Measurements from ENCODE around the gene SERPINB2. TPM values are rescaled to one million over a fixed set of nuclear protein-coding genes. Genes with fewer than 3 reads are reported as not detected.
A peak's percentile ranks its signal among the peaks of the same experiment; 100 is the strongest.

SERPINB2 gene
- total RNA-seq, 1 experiment from 2014 or later: 39.2 TPM

DNA sequence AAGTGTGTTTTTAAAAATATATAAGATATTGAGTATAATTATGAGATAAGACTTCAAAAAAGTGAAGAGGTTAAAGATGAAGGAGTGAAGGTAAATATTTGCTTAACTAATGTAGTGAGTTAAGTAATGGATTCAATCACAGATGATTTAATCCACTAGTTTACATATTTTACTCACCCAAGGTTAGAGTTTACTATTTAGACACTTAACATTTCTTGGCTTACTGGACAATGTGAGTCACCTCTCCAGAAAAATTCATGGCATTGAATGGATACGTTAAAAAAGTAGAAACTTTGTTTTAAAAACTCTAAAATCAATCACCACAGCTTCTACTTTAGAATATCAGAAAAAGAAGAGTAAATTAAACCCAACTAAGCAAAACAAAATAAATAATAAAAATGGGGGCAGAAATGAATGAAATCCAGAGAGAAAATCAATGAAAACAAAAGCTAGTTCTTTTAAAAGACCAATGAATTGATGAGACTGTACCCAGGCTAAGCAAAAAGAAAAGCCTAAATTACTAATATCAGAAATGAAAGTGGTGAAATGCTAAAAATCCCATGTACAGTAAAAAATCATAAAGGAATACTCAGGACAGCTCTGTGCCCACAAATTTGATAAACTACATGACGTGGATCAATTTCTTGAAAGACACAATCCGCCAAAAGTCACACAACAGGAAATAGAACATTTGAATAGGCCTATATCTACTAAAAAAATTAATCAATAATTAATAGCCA is 59.7 kb downstream of the SERPINB2 start:
- Mint-ChIP-seq H3K9me3 (ENCODE audit: low read depth, unreplicated experiment) (peaks cover 5% of the 10 kb centered on the region), H3K36me3 (ENCODE audit: insufficient read depth, unreplicated experiment) (peaks cover 12% of the 10 kb centered on the region), H3K4me1 (ENCODE audit: low read depth, unreplicated experiment) (peaks cover 24% of the 10 kb centered on the region), H3K4me3 (ENCODE audit: low read depth, unreplicated experiment) (no peak overlapping the region), H3K27me3 (ENCODE audit: unreplicated experiment) (no peaks in the 10 kb centered on the region), H3K27ac (ENCODE audit: unreplicated experiment) (no peak overlapping the region)
- intact Hi-C loops (cut with micrococcal nuclease; ENCODE audit: unreplicated experiment): no loop called here
- no TSS peak for BruUV-seq (replicated peaks)
- TF ChIP-seq, protein P1, sequence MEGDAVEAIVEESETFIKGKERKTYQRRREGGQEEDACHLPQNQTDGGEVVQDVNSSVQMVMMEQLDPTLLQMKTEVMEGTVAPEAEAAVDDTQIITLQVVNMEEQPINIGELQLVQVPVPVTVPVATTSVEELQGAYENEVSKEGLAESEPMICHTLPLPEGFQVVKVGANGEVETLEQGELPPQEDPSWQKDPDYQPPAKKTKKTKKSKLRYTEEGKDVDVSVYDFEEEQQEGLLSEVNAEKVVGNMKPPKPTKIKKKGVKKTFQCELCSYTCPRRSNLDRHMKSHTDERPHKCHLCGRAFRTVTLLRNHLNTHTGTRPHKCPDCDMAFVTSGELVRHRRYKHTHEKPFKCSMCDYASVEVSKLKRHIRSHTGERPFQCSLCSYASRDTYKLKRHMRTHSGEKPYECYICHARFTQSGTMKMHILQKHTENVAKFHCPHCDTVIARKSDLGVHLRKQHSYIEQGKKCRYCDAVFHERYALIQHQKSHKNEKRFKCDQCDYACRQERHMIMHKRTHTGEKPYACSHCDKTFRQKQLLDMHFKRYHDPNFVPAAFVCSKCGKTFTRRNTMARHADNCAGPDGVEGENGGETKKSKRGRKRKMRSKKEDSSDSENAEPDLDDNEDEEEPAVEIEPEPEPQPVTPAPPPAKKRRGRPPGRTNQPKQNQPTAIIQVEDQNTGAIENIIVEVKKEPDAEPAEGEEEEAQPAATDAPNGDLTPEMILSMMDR (IDR thresholded peaks at IDR 0.05; ENCODE audit: unreplicated experiment): no peak
- CTCF ChIA-PET: no interaction called here
- DNase-seq: no peak

DNA sequence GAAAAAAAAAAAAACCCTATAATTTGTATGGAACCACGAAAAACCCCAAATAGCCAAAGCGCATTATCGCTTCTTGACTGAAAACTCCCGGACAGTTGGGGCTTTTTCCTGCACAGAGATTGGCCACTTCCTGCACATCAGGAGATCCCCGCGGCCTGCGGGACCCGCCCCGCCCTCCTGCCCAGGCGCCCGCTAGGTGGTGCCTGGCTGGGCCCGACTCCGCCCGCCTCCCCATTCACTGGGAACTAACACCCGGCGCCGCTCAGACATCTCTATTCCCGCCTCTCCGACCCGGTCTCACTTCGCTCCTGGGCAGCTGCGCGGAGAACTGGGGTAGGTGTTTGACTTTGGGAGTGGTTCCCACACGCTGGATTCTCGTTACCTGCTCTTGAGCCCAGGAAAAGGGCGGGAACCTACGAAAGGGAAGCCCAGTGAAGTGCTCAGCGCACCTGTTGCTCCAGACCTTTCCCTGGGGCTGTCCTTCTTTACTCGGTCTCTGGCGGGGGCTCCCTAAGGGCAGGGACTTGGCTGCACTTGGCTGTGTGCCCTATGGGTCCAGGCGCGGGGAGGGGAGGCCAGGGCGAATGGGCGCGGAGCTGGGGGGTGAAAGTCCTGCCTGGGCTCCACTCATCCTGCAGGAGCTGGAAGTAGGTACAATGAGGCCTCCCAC is 61.7 kb downstream of the SERPINB2 start, which contains the start of gene HMSD:
TSS of gene HMSD (plus strand) at position 234 of the 670 bp plus-strand sequence. CDS start 4,155 bp downstream, outside the sequence.
- Mint-ChIP-seq H3K9me3 (ENCODE audit: low read depth, unreplicated experiment) (peaks cover 2% of the 10 kb centered on the region), H3K27ac (ENCODE audit: unreplicated experiment) (peak within 1 kb of the TSS; percentile 95), H3K27me3 (ENCODE audit: unreplicated experiment) (no peaks in the 10 kb centered on the region), H3K4me1 (ENCODE audit: low read depth, unreplicated experiment) (peaks cover 24% of the 10 kb centered on the region), H3K4me3 (ENCODE audit: low read depth, unreplicated experiment) (peak within 1 kb of the TSS; percentile 100), H3K36me3 (ENCODE audit: insufficient read depth, unreplicated experiment) (peaks cover 12% of the 10 kb centered on the region)
- intact Hi-C loops (cut with micrococcal nuclease; ENCODE audit: unreplicated experiment): loop anchor here (2.0 kb wide), 1 partner anchor 66 kb away; no protein-coding TSS in a partner anchor
- TF ChIP-seq, protein P1 (IDR thresholded peaks at IDR 0.05; ENCODE audit: unreplicated experiment): peak; percentile 55
- DNase-seq: peak; percentile 91
- BruUV-seq (replicated peaks): TSS peak; percentile 82
- CTCF ChIA-PET: interaction anchor here (1.0 kb wide), 1 partner anchor 21 kb away, joined by 3 read pairs; no protein-coding TSS in a partner anchor

DNA sequence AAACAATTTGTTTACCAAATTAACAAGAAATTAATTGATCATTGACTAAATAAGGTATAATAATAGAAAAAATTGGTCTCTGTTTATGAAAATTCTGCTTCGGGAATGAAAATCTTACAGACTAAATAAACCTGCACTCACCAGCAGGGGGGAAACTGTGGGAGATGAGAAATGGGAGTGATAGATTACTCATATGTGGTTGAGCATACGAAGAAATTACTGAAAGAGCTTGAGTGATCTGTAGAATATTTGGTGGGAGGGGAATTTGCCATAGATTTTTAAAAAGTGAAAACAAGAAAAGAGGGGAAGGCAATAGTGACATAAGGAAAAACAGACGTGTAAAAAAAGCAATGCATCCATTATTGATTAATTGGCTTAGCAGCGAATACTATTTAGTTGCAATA is 63.8 kb downstream of the SERPINB2 start:
- H3K36me3 Mint-ChIP-seq (ENCODE audit: insufficient read depth, unreplicated experiment): peaks cover 12% of the 10 kb centered on the region
- H3K27me3 Mint-ChIP-seq (ENCODE audit: unreplicated experiment): no peaks in the 10 kb centered on the region
- no peak for DNase-seq
- BruUV-seq (replicated peaks): no TSS peak
- intact Hi-C loops (cut with micrococcal nuclease; ENCODE audit: unreplicated experiment): no loop called here
- H3K27ac Mint-ChIP-seq (ENCODE audit: unreplicated experiment): no peak overlapping the region
- H3K4me1 Mint-ChIP-seq (ENCODE audit: low read depth, unreplicated experiment): peaks cover 24% of the 10 kb centered on the region
- H3K9me3 Mint-ChIP-seq (ENCODE audit: low read depth, unreplicated experiment): peaks cover 2% of the 10 kb centered on the region
- CTCF ChIA-PET: interaction anchor here (1.0 kb wide), 1 partner anchor 15 kb away, joined by 4 read pairs; no protein-coding TSS in a partner anchor
- TF ChIP-seq, protein P1 (IDR thresholded peaks at IDR 0.05; ENCODE audit: unreplicated experiment): peak; percentile 29
- H3K4me3 Mint-ChIP-seq (ENCODE audit: low read depth, unreplicated experiment): no peak overlapping the region

Other genes starting within 250 kb of the SERPINB2 start
- gene SERPINB4, start 243.4 kb upstream of the SERPINB2 start, total RNA-seq (2022): 0.76 TPM in 1 of 2 replicates, not detected in the other
- gene SERPINB3, start 225.8 kb upstream of the SERPINB2 start, total RNA-seq (2022): 0.34 and 0.68 TPM in 2 replicates
- gene SERPINB11, start 184.7 kb upstream of the SERPINB2 start, total RNA-seq (2022): not detected in 2 replicates
- 0.19 and 0.88 TPM in 2 replicates for gene SERPINB7, start 112.3 kb upstream of the SERPINB2 start, total RNA-seq (2022)
- not detected in 2 replicates for gene SERPINB10, start 20.3 kb downstream of the SERPINB2 start, total RNA-seq (2022)
- 7.8 and 11.9 TPM in 2 replicates for gene HMSD, start 61.6 kb downstream of the SERPINB2 start, total RNA-seq (2022)
- 30.9 and 38.6 TPM in 2 replicates for gene SERPINB8, start 82.4 kb downstream of the SERPINB2 start, total RNA-seq (2022)

Data from Calu3 (cell line).